Smooth muscle cell (in vitro differentiated cells): ENCODE measurements around the gene SMIM33. TPM values are rescaled to one million over a fixed set of nuclear protein-coding genes. Genes with fewer than 3 reads are reported as not detected.

Source experiments
- DNase-seq: peaks from one replicate; lab custom pipeline; 2025; ENCODE audit not compliant: unreplicated experiment; lab: John Stamatoyannopoulos, UW
- H2AFZ ChIP-seq: fragments of 200-600 bp; sonication (generic); 2 replicates; pipeline ENCODE4 v1.6.0; 2016; ENCODE audit warnings: antibody characterized with exemption, low read depth, mild to moderate bottlenecking
- H3F3A ChIP-seq: fragments of 200-600 bp; sonication (generic); 2 replicates; pipeline ENCODE4 v1.6.0; 2017; ENCODE audit warnings: antibody characterized with exemption, low read depth
- H3K27ac ChIP-seq: fragments of 200-600 bp; sonication (generic); 2 replicates; pipeline ENCODE4 v1.5.1; 2016; ENCODE audit warnings: low read depth, mild to moderate bottlenecking
- H3K27me3 ChIP-seq: fragments of 200-600 bp; sonication (generic); 2 replicates; pipeline ENCODE4 v1.6.1; 2016; ENCODE audit warnings: low read depth, mild to moderate bottlenecking
- H3K36me3 ChIP-seq: fragments of 200-600 bp; sonication (generic); 2 replicates; pipeline ENCODE4 v1.5.1; 2016; ENCODE audit warnings: low read depth
- H3K4me1 ChIP-seq: fragments of 200-600 bp; sonication (generic); 2 replicates; pipeline ENCODE4 v1.5.1; 2016; ENCODE audit warnings: low read depth
- H3K4me2 ChIP-seq: fragments of 200-600 bp; sonication (generic); 2 replicates; pipeline ENCODE4 v1.6.0; 2016; ENCODE audit warnings: mild to moderate bottlenecking
- H3K4me3 ChIP-seq: fragments of 200-600 bp; sonication (generic); 2 replicates; pipeline ENCODE4 v1.5.1; 2016; ENCODE audit warnings: mild to moderate bottlenecking
- H3K79me2 ChIP-seq: fragments of 200-600 bp; sonication (generic); 2 replicates; pipeline ENCODE4 v1.6.0; 2016; ENCODE audit warnings: low read depth, mild to moderate bottlenecking
- H3K9ac ChIP-seq: fragments of 200-600 bp; sonication (generic); 2 replicates; pipeline ENCODE4 v1.6.0; 2016; ENCODE audit warnings: low read depth
- H3K9me3 ChIP-seq: fragments of 200-600 bp; sonication (generic); replicated peaks from 2 replicates; pipeline ENCODE4 v1.5.1; 2016; ENCODE audit warnings: low read depth
- H4K20me1 ChIP-seq: fragments of 200-600 bp; sonication (generic); 2 replicates; pipeline ENCODE4 v1.6.0; 2016; ENCODE audit warnings: low read depth
- CTCF ChIP-seq: fragments of 200-600 bp; sonication (generic); IDR thresholded peaks from 2 replicates; pipeline ENCODE4 v1.5.1; 2017; ENCODE audit warnings: borderline replicate concordance, mild to moderate bottlenecking, antibody characterized with exemption; ENCODE audit not compliant: insufficient read depth, poor library complexity, severe bottlenecking
- WGBS: methylation state at CpG from one replicate; pipeline ENCODE4 v1.1.7; 2016; ENCODE audit warnings: low lambda C conversion rate; 5-methylcytosine and 5-hydroxymethylcytosine counted together
- polyA plus RNA-seq: library from polyadenylated mRNA; unstranded; fragments of >200 nt; fragmentation: Nextera tagmentation; extraction: Ambion mirVana; gene quantifications from 2 replicates; pipeline ENCODE4 v1.2.1, GENCODE V29; 2016
- total RNA-seq: library from RNA; depleted of rRNA; stranded (reverse); fragments of >200 nt; gene quantifications from 2 replicates; pipeline ENCODE4 v1.2.3, GENCODE V29; 2014

Gene SMIM33
- total and polyA plus RNA-seq, 2 experiments from 2014 or later, result not detected

GRCh38 chr5:139445325-139446170 lies 25.3 kb upstream of the SMIM33 start:
- Histone ChIP-seq H3K4me3 (no peak overlapping the region), H3K79me2 (no peaks in the 10 kb centered on the region), H3K9ac (peak overlapping the region; percentile 37), H3F3A (peaks cover 10% of the 10 kb centered on the region), H3K27me3 (no peaks in the 10 kb centered on the region), H3K4me1 (peaks cover 8% of the 10 kb centered on the region), H3K9me3 (no peaks in the 10 kb centered on the region), H3K4me2 (peak overlapping the region; percentile 43), H3K36me3 (no peaks in the 10 kb centered on the region), H3K27ac (peak overlapping the region; percentile 94), H4K20me1 (no peaks in the 10 kb centered on the region), H2AFZ (no peak overlapping the region)
- TF ChIP-seq CTCF, result no peak
- DNase-seq, result no peak
- 36% methylated on average over 7 of the region's 7 CpGs for WGBS

DNA sequence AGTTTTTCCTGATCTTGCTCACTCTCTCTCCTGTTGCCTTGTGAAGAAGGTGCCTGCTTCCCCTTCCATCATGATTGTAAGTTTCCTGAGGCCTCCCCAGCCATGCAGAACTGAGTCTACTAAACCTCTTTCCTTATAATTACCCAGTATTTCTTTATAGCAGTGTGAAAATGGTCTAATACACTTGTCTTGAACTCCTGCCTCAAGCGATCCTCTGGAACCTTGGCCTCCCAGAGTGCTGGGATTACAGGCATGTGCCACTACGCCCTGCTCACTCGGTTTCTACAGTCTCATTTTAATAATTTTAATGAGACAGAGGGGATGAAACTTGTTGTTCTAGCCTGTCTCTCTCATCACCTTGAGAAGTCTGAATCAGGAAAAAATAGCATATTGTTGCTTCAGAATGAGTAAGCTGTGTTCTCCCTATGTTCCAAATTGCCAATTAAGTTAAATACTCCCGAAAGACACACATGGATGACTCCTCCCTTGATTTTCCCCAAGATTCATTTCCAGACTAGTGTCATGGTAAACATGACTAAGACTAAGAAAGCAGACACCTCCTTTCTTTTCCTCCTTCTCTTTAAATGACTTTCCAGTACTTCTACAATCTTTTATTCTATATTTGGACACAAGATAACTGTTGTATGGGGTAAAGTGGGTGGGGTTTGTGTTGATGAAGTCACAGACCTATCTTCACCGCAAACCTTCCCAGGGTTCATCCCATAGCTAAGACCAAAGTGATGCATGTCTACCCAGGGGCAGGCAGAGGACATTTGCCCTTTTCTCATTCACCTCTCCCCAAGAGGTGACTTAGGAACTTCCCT lies 23.6 kb upstream of the SMIM33 start:
- Histone ChIP-seq H3F3A (peaks cover 10% of the 10 kb centered on the region), H3K27ac (peak overlapping the region; percentile 94), H3K4me1 (peaks cover 8% of the 10 kb centered on the region), H3K4me2 (peak overlapping the region; percentile 65), H3K36me3 (no peaks in the 10 kb centered on the region), H3K79me2 (no peaks in the 10 kb centered on the region), H4K20me1 (no peaks in the 10 kb centered on the region), H2AFZ (no peak overlapping the region), H3K9me3 (no peaks in the 10 kb centered on the region), H3K4me3 (no peak overlapping the region), H3K27me3 (no peaks in the 10 kb centered on the region), H3K9ac (peak overlapping the region; percentile 77)
- no peak for TF ChIP-seq CTCF
- DNase-seq, result no peak
- WGBS, result 72% methylated on average over 5 of the region's 5 CpGs

DNA sequence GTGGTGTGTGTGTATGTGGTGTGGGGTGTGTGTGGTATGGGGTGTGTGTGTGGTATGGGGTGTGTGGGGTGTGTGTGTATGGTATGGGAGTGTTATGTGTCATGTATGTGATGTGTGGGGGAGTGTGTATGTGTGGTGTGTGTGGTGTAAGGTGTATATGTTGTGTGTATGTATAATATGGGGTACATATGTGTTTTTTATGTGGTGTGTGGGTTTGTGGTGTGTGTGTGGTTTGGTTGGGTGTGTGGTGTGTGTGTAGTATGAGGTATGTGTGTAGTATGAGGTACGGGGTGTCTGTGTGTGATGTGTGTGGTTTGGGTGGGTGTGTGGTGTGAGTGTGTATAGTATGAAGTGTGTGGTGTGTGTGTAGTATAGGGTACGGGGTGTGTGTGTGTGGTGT lies 19.6 kb upstream of the SMIM33 start:
- H3K4me1 ChIP-seq, result peaks cover 3% of the 10 kb centered on the region
- H4K20me1 ChIP-seq, result no peaks in the 10 kb centered on the region
- H3K79me2 ChIP-seq, result no peaks in the 10 kb centered on the region
- no peak overlapping the region for H3K4me2 ChIP-seq
- no peaks in the 10 kb centered on the region for H3K9me3 ChIP-seq
- peaks cover under 1% of the 10 kb centered on the region for H3F3A ChIP-seq
- H3K27ac ChIP-seq, result no peak overlapping the region
- H2AFZ ChIP-seq, result no peak overlapping the region
- no peak overlapping the region for H3K9ac ChIP-seq
- TF ChIP-seq CTCF, result no peak
- no peak for DNase-seq
- H3K4me3 ChIP-seq, result no peak overlapping the region
- no peaks in the 10 kb centered on the region for H3K27me3 ChIP-seq
- WGBS, result 92% methylated on average over 1 of the region's 2 CpGs
- no peaks in the 10 kb centered on the region for H3K36me3 ChIP-seq
